Gastroesophageal sphincter (tissue), 4 donors: ENCODE data around the gene SPOP. TPM values are rescaled to one million over a fixed set of nuclear protein-coding genes. Genes with fewer than 3 reads are reported as not detected.
"Not testable (repeated sequence)": the region's sequence is repeated elsewhere in the genome, so short reads cannot be mapped to it uniquely, and the experiment has no call there.

ENCODE experiments used
- ATAC-seq: fragments of 150-250 bp; one replicate; pipeline ENCODE4 v1.9.1; 2016; ENCODE audit warnings: mild to moderate bottlenecking, moderate library complexity
- H3K27ac ChIP-seq, 4 donors: fragments of 200-600 bp; sonication (generic) in 3 of 4; 1 replicate in 3 of 4; 2 replicates in 1 of 4; pipeline ENCODE4 v1.5.1; 2016 to 2019
- H3K27me3 ChIP-seq: fragments of 200-600 bp; sonication (generic); one replicate; pipeline ENCODE4 v1.5.1; 2019
- H3K36me3 ChIP-seq, 2 donors: fragments of 200-600 bp; sonication (generic); one replicate each; pipeline ENCODE4 v1.5.1; 2019; ENCODE audit warnings: control low read depth in 1 of 2
- H3K4me1 ChIP-seq, 3 donors: fragments of 200-600 bp; sonication (generic); 1 replicate in 2 of 3; 2 replicates in 1 of 3; pipeline ENCODE4 v1.5.1; 2016 to 2019; ENCODE audit warnings: control low read depth in 2 of 3
- H3K4me3 ChIP-seq, 2 donors: fragments of 200-600 bp; sonication (generic); one replicate each; pipeline ENCODE4 v1.5.1; 2019; ENCODE audit warnings: mild to moderate bottlenecking in 1 of 2, moderate library complexity in 1 of 2
- H3K9me3 ChIP-seq, 3 donors: fragments of 200-600 bp; sonication (generic); one replicate each; pipeline ENCODE4 v1.5.1; 2017 to 2019; ENCODE audit warnings: control low read depth in 2 of 3
- CTCF ChIP-seq, 4 experiments: fragments of 200-600 bp in 2 of 4; fragments of 450-650 bp in 2 of 4; sonication (generic) in 1 of 4; IDR thresholded peaks; one replicate each; pipeline ENCODE4 v1.5.1; 2017 to 2019; ENCODE audit warnings: antibody characterized with exemption in 4 of 4, mild to moderate bottlenecking in 2 of 4, moderate library complexity in 2 of 4
- EP300 ChIP-seq: sonication (generic); formaldehyde crosslinking; IDR thresholded peaks from one replicate; pipeline ENCODE4 v1.6.1; 2017; ENCODE audit warnings: antibody characterized with exemption, mild to moderate bottlenecking
- POLR2A ChIP-seq, 2 donors: fragments of 450-650 bp; IDR thresholded peaks; one replicate each; pipeline ENCODE4 v1.6.1; 2017; ENCODE audit warnings: antibody characterized with exemption in 2 of 2, mild to moderate bottlenecking in 2 of 2, moderate library complexity in 1 of 2
- POLR2AphosphoS5 ChIP-seq: sonication (generic); formaldehyde crosslinking; IDR thresholded peaks from one replicate; pipeline ENCODE4 v1.6.1; 2017; ENCODE audit warnings: antibody characterized with exemption
- WGBS, 2 donors: methylation state at CpG; one replicate each; pipeline ENCODE4 v1.1.5; 2018; ENCODE audit warnings: low coverage in 1 of 2; 5-methylcytosine and 5-hydroxymethylcytosine counted together
- total RNA-seq, 4 donors: library from RNA; depleted of rRNA; stranded (reverse); fragments of >200 nt; gene quantifications; one replicate each; pipeline ENCODE4 v1.1.0, GENCODE V29; 2016

The SPOP gene
- total RNA-seq, 4 donors from 2014 or later: 159 to 268 (median 176) TPM

- ATAC-seq: no peak
- Histone ChIP-seq H3K27me3 (no peaks in the 10 kb centered on the region), H3K4me3 (no peak overlapping the region), H3K9me3 (no peaks in the 10 kb centered on the region), H3K4me1 (peaks cover 4 to 67% (median 18%) of the 10 kb centered on the region in 3 donors), H3K27ac (peak overlapping the region in 3 of 4 donors; percentile 81 to 84 (median 82)), H3K36me3 (no peaks in the 10 kb centered on the region)
- 71 to 74% methylated on average over 4 of the region's 6 CpGs for WGBS, 2 donors
- TF ChIP-seq POLR2A (IDR thresholded peaks at IDR 0.05) (no peak), CTCF (IDR thresholded peaks at IDR 0.05) (no peak), EP300 (no peak), POLR2AphosphoS5 (no peak)
Measured at GRCh38 chr17:49571283-49571682, 106.6 kb downstream of the SPOP start.

- no peak for ATAC-seq
- H3K27me3 ChIP-seq: no peaks in the 10 kb centered on the region
- no peaks in the 10 kb centered on the region for H3K36me3 ChIP-seq
- WGBS, 2 donors: 50 to 61% methylated on average over 1 to 5 of the region's 11 CpGs
- H3K4me3 ChIP-seq: no peak overlapping the region
- TF ChIP-seq POLR2AphosphoS5 (no peak), EP300 (no peak), POLR2A (IDR thresholded peaks at IDR 0.05) (no peak), CTCF (IDR thresholded peaks at IDR 0.05) (no peak)
- H3K4me1 ChIP-seq: peaks cover 6 to 67% (median 18%) of the 10 kb centered on the region in 3 donors
- peak overlapping the region; percentile 19 to 84 (median 82) for H3K27ac ChIP-seq
- H3K9me3 ChIP-seq: no peaks in the 10 kb centered on the region
Measured at GRCh38 chr17:49570540-49571242, 107.2 kb downstream of the SPOP start.

GRCh38 chr17:49568695-49569047, 109.2 kb downstream of the SPOP start:
- peaks cover 7 to 54% (median 11%) of the 10 kb centered on the region in 3 donors for H3K4me1 ChIP-seq
- not testable (repeated sequence) for H3K36me3 ChIP-seq, H3K27me3 ChIP-seq, ATAC-seq, H3K4me3 ChIP-seq, H3K9me3 ChIP-seq
- 78 to 81% methylated on average over 6 to 7 of the region's 7 CpGs for WGBS, 2 donors
- H3K27ac ChIP-seq: peak overlapping the region in 2 of 4 donors; percentile 87 to 89

- Histone ChIP-seq H3K27ac (peak overlapping the region; percentile 81 to 91 (median 88)), H3K36me3 (no peaks in the 10 kb centered on the region), H3K27me3 (no peaks in the 10 kb centered on the region), H3K4me1 (peaks cover 7 to 49% (median 11%) of the 10 kb centered on the region in 3 donors), H3K4me3 (peak overlapping the region; percentile 2 to 46), H3K9me3 (no peaks in the 10 kb centered on the region)
- 21 to 29% methylated on average over 2 to 19 of the region's 42 CpGs for WGBS, 2 donors
- TF ChIP-seq CTCF (IDR thresholded peaks at IDR 0.05) (peak; percentile 96 to 99 (median 98)), POLR2A (IDR thresholded peaks at IDR 0.05) (no peak)
- ATAC-seq: peak; percentile 58
Measured at GRCh38 chr17:49567871-49568694, 109.8 kb downstream of the SPOP start.

- H3K4me3 ChIP-seq: no peak overlapping the region
- TF ChIP-seq POLR2AphosphoS5 (no peak), POLR2A (IDR thresholded peaks at IDR 0.05) (no peak), CTCF (IDR thresholded peaks at IDR 0.05) (no peak), EP300 (no peak)
- no peaks in the 10 kb centered on the region for H3K9me3 ChIP-seq
- peaks cover 7 to 49% (median 11%) of the 10 kb centered on the region in 3 donors for H3K4me1 ChIP-seq
- no peaks in the 10 kb centered on the region for H3K36me3 ChIP-seq
- no peak for ATAC-seq
- no peaks in the 10 kb centered on the region for H3K27me3 ChIP-seq
- H3K27ac ChIP-seq: peak overlapping the region; percentile 81 to 91 (median 88)
- WGBS, 2 donors: 75 to 77% methylated on average over 3 to 4 of the region's 9 CpGs
Measured at GRCh38 chr17:49567104-49567521, 110.8 kb downstream of the SPOP start.
